Ishikawa (cell line): ENCODE results near the gene GABRD.

Experiments used
- CEBPB ChIP-seq: IDR thresholded peaks from 2 replicates; pipeline ENCODE4 v1.6.1; 2012
- CREB1 ChIP-seq: IDR thresholded peaks from 2 replicates; pipeline ENCODE4 v1.6.1; 2012; ENCODE audit warnings: low read depth
- EGR1 ChIP-seq: IDR thresholded peaks from 2 replicates; pipeline ENCODE4 v1.6.1; 2012
- EP300 ChIP-seq: IDR thresholded peaks from 2 replicates; pipeline ENCODE4 v1.6.1; 2012; ENCODE audit warnings: borderline replicate concordance
- FOXM1 ChIP-seq: IDR thresholded peaks from 2 replicates; pipeline ENCODE4 v1.6.1; 2012; ENCODE audit warnings: low read depth, borderline replicate concordance
- MAX ChIP-seq: IDR thresholded peaks from 2 replicates; pipeline ENCODE4 v1.6.1; 2012
- NFIC ChIP-seq: IDR thresholded peaks from 2 replicates; pipeline ENCODE4 v1.6.1; 2012
- RAD21 ChIP-seq: IDR thresholded peaks from 2 replicates; pipeline ENCODE4 v1.6.1; 2012; ENCODE audit warnings: low read depth
- REST ChIP-seq: IDR thresholded peaks from 2 replicates; pipeline ENCODE4 v1.6.1; 2012; ENCODE audit warnings: low read depth, mild to moderate bottlenecking
- TAF1 ChIP-seq: IDR thresholded peaks from 2 replicates; pipeline ENCODE4 v1.6.1; 2012; ENCODE audit warnings: low read depth, mild to moderate bottlenecking
- TCF12 ChIP-seq: IDR thresholded peaks from 2 replicates; pipeline ENCODE4 v1.6.1; 2012; ENCODE audit warnings: low read depth
- TEAD4 ChIP-seq: IDR thresholded peaks from 2 replicates; pipeline ENCODE4 v1.6.1; 2012
- USF1 ChIP-seq: IDR thresholded peaks from 2 replicates; pipeline ENCODE4 v1.6.1; 2012
- YY1 ChIP-seq: IDR thresholded peaks from 2 replicates; pipeline ENCODE4 v1.6.1; 2012; ENCODE audit warnings: low read depth
- ZBTB7A ChIP-seq: IDR thresholded peaks from 2 replicates; pipeline ENCODE4 v1.6.1; 2012; ENCODE audit warnings: low read depth

GABRD gene

GRCh38 chr1:2044510-2045319, 25.6 kb downstream of the GABRD start:
- TF ChIP-seq FOXM1: no peak
- peak; percentile 77 for TF ChIP-seq RAD21
- peak; percentile 45; the same call in 1 of the 2 replicates for TF ChIP-seq MAX

- TF ChIP-seq CREB1 (no peak), MAX (no peak), USF1 (no peak)
Observed at GRCh38 chr1:2045468-2046173, 26.5 kb downstream of the GABRD start.

- TF ChIP-seq NFIC (no peak), RAD21 (peak; percentile 93)
Observed at GRCh38 chr1:2046174-2046917, 27.2 kb downstream of the GABRD start.

GRCh38 chr1:2046953-2047748, 28.0 kb downstream of the GABRD start:
- TF ChIP-seq EGR1 (no peak), EP300 (no peak), CREB1 (no peak), CEBPB (no peak), TCF12 (no peak), MAX (no peak), RAD21 (no peak), YY1 (no peak), USF1 (no peak), NFIC (no peak), FOXM1 (no peak), TEAD4 (no peak), TAF1 (no peak), REST (no peak), ZBTB7A (no peak)

GRCh38 chr1:2047749-2048729, 28.9 kb downstream of the GABRD start:
- TF ChIP-seq ZBTB7A: no peak
- no peak for TF ChIP-seq EGR1
- TF ChIP-seq TCF12: no peak
- TF ChIP-seq CREB1: no peak
- no peak for TF ChIP-seq FOXM1
- TF ChIP-seq REST: no peak
- TF ChIP-seq MAX: no peak
- no peak for TF ChIP-seq CEBPB
- no peak for TF ChIP-seq EP300
- TF ChIP-seq RAD21: no peak
- no peak for TF ChIP-seq TAF1
- no peak for TF ChIP-seq NFIC
- TF ChIP-seq YY1: no peak
